ENCODE data around the gene KRTAP5-7. TPM values are rescaled to one million over a fixed set of nuclear protein-coding genes. Genes with fewer than 3 reads are reported as not detected.

The KRTAP5-7 gene
- total and polyA plus RNA-seq, 4 donors, result 0.19 TPM; not detected in 3

DNA sequence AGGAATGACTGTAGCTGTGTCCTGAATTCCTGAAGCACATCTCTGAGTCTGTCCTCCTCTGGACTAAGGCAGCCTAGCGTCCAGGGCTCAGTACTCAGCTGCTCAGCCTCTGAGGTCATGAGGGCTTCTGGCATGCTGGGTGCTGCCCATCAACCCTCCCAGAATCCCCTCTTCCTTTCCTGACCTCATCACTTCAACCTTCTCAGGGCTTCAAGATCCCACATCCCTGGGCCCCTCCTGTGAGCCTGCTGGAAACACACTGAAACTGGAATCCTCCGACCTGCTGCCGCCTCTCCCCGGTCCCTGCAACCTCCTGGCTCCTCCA, 11.6 kb downstream of the KRTAP5-7 start:
- peaks cover 0 to 9% (median 5%) of the 10 kb centered on the region in 4 donors for H3K4me1 ChIP-seq (ENCODE audit: control insufficient read depth in 4 of 4, insufficient read depth in 4 of 4, low read length in 3 of 4)
- no peak overlapping the region for H3K27ac ChIP-seq (ENCODE audit: low read depth in 1 of 2, low read length in 2 of 2)
- 95% methylated on average over 4 of the region's 4 CpGs for WGBS
- TF ChIP-seq, protein P1, sequence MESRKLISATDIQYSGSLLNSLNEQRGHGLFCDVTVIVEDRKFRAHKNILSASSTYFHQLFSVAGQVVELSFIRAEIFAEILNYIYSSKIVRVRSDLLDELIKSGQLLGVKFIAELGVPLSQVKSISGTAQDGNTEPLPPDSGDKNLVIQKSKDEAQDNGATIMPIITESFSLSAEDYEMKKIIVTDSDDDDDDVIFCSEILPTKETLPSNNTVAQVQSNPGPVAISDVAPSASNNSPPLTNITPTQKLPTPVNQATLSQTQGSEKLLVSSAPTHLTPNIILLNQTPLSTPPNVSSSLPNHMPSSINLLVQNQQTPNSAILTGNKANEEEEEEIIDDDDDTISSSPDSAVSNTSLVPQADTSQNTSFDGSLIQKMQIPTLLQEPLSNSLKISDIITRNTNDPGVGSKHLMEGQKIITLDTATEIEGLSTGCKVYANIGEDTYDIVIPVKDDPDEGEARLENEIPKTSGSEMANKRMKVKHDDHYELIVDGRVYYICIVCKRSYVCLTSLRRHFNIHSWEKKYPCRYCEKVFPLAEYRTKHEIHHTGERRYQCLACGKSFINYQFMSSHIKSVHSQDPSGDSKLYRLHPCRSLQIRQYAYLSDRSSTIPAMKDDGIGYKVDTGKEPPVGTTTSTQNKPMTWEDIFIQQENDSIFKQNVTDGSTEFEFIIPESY (IDR thresholded peaks at IDR 0.05), result no peak
- TF ChIP-seq TAF1 (conservative IDR thresholded peaks at IDR 0.05) (no peak), JUND (IDR thresholded peaks at IDR 0.05) (no peak), SP1 (IDR thresholded peaks at IDR 0.05) (no peak), EGR1 (IDR thresholded peaks at IDR 0.05; ENCODE audit: low read depth in 2 of 2) (no peak), HNF4A (conservative IDR thresholded peaks at IDR 0.05) (no peak), FOXA1 (IDR thresholded peaks at IDR 0.05) (no peak), FOXA2 (IDR thresholded peaks at IDR 0.05) (no peak), YY1 (IDR thresholded peaks at IDR 0.05) (no peak), RAD21 (IDR thresholded peaks at IDR 0.05) (no peak), NR2F2 (IDR thresholded peaks at IDR 0.05) (no peak), RXRA (IDR thresholded peaks at IDR 0.05) (no peak), HNF4G (IDR thresholded peaks at IDR 0.05) (no peak), GABPA (IDR thresholded peaks at IDR 0.05 in 1 of 2, conservative IDR thresholded peaks at IDR 0.05 in 1 of 2) (no peak)
- TF ChIP-seq, protein P2, sequence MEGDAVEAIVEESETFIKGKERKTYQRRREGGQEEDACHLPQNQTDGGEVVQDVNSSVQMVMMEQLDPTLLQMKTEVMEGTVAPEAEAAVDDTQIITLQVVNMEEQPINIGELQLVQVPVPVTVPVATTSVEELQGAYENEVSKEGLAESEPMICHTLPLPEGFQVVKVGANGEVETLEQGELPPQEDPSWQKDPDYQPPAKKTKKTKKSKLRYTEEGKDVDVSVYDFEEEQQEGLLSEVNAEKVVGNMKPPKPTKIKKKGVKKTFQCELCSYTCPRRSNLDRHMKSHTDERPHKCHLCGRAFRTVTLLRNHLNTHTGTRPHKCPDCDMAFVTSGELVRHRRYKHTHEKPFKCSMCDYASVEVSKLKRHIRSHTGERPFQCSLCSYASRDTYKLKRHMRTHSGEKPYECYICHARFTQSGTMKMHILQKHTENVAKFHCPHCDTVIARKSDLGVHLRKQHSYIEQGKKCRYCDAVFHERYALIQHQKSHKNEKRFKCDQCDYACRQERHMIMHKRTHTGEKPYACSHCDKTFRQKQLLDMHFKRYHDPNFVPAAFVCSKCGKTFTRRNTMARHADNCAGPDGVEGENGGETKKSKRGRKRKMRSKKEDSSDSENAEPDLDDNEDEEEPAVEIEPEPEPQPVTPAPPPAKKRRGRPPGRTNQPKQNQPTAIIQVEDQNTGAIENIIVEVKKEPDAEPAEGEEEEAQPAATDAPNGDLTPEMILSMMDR (IDR thresholded peaks at IDR 0.05; ENCODE audit: low read depth, low read length, missing input control), result no peak
- TF ChIP-seq, protein P3, sequence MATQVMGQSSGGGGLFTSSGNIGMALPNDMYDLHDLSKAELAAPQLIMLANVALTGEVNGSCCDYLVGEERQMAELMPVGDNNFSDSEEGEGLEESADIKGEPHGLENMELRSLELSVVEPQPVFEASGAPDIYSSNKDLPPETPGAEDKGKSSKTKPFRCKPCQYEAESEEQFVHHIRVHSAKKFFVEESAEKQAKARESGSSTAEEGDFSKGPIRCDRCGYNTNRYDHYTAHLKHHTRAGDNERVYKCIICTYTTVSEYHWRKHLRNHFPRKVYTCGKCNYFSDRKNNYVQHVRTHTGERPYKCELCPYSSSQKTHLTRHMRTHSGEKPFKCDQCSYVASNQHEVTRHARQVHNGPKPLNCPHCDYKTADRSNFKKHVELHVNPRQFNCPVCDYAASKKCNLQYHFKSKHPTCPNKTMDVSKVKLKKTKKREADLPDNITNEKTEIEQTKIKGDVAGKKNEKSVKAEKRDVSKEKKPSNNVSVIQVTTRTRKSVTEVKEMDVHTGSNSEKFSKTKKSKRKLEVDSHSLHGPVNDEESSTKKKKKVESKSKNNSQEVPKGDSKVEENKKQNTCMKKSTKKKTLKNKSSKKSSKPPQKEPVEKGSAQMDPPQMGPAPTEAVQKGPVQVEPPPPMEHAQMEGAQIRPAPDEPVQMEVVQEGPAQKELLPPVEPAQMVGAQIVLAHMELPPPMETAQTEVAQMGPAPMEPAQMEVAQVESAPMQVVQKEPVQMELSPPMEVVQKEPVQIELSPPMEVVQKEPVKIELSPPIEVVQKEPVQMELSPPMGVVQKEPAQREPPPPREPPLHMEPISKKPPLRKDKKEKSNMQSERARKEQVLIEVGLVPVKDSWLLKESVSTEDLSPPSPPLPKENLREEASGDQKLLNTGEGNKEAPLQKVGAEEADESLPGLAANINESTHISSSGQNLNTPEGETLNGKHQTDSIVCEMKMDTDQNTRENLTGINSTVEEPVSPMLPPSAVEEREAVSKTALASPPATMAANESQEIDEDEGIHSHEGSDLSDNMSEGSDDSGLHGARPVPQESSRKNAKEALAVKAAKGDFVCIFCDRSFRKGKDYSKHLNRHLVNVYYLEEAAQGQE (IDR thresholded peaks at IDR 0.05), result no peak
- TF ChIP-seq, protein P4, sequence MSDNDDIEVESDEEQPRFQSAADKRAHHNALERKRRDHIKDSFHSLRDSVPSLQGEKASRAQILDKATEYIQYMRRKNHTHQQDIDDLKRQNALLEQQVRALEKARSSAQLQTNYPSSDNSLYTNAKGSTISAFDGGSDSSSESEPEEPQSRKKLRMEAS (IDR thresholded peaks at IDR 0.05), result no peak
- TF ChIP-seq, protein P5, sequence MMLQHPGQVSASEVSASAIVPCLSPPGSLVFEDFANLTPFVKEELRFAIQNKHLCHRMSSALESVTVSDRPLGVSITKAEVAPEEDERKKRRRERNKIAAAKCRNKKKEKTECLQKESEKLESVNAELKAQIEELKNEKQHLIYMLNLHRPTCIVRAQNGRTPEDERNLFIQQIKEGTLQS (IDR thresholded peaks at IDR 0.05), result no peak
- no peak for DNase-seq (ENCODE audit: low spot score)
- no peak overlapping the region for H3K4me3 ChIP-seq (ENCODE audit: low read depth in 1 of 3, low read length in 3 of 3)
- no peaks in the 10 kb centered on the region for H3K27me3 ChIP-seq (ENCODE audit: control insufficient read depth in 4 of 4, insufficient read depth in 4 of 4, low read length in 3 of 4)
- no peaks in the 10 kb centered on the region for H3K9me3 ChIP-seq (ENCODE audit: control insufficient read depth in 4 of 4, low read length in 3 of 4)
- H3K36me3 ChIP-seq (ENCODE audit: control insufficient read depth in 4 of 4, insufficient read depth in 3 of 4, low read depth in 1 of 4, low read length in 3 of 4), result no peaks in the 10 kb centered on the region
- H3K9ac ChIP-seq (ENCODE audit: low read depth in 1 of 2, low read length in 2 of 2), result no peak overlapping the region
